Gastrocnemius medialis (tissue), 4 donors: ENCODE data around the gene DYRK1B. TPM values are rescaled to one million over a fixed set of nuclear protein-coding genes. Genes with fewer than 3 reads are reported as not detected.

Experiments used
- ATAC-seq, 2 donors: fragments of 150-250 bp; one replicate each; pipeline ENCODE4 v1.9.1; 2016
- DNase-seq, 2 donors: peaks; one replicate each; pipeline ENCODE4 v3.0.0-alpha.2; 2019
- H3K27ac ChIP-seq, 4 donors: fragments of 200-600 bp; sonication (generic); 1 replicate in 1 of 4; 2 replicates in 3 of 4; pipeline ENCODE4 v1.5.1; 2016 to 2018; ENCODE audit warnings: mild to moderate bottlenecking in 2 of 4, moderate library complexity in 1 of 4
- H3K27me3 ChIP-seq, 3 donors: fragments of 200-600 bp; sonication (generic) in 2 of 3; 1 replicate in 1 of 3; 2 replicates in 2 of 3; pipeline versions ENCODE4 v1.5.1 to v1.6.0; 2016 to 2019; ENCODE audit warnings: mild to moderate bottlenecking in 1 of 3, moderate library complexity in 1 of 3
- H3K36me3 ChIP-seq, 2 donors: fragments of 200-600 bp; sonication (generic) in 1 of 2; one replicate each; pipeline ENCODE4 v1.5.1; 2017 to 2018
- H3K4me1 ChIP-seq, 2 donors: fragments of 200-600 bp; sonication (generic) in 1 of 2; one replicate each; pipeline ENCODE4 v1.5.1; 2016 to 2017; ENCODE audit warnings: mild to moderate bottlenecking in 2 of 2
- H3K4me3 ChIP-seq, 4 donors: fragments of 200-600 bp; sonication (generic) in 3 of 4; 1 replicate in 1 of 4; 2 replicates in 3 of 4; pipeline ENCODE4 v1.5.1; 2016 to 2019; ENCODE audit warnings: mild to moderate bottlenecking in 2 of 4
- H3K9me3 ChIP-seq, 3 donors: fragments of 200-600 bp; sonication (generic) in 2 of 3; 1 replicate in 1 of 3; 2 replicates in 2 of 3; pipeline ENCODE4 v1.5.1; 2016 to 2019
- POLR2A ChIP-seq, 2 donors: fragments of 450-650 bp; IDR thresholded peaks; one replicate each; pipeline ENCODE4 v1.6.1; 2017; ENCODE audit warnings: antibody characterized with exemption in 2 of 2, mild to moderate bottlenecking in 2 of 2, moderate library complexity in 2 of 2
- in situ Hi-C, 4 donors: fragments of 200-750 bp; cut with MboI; loops; one replicate each; pipeline versions ENCODE4 v1.15.0 to v1.8.0; 2017; ENCODE audit warnings: low sequenced_read_pairs in 4 of 4
- intact Hi-C: fragments of 100-400 bp; cut with DNase I; formaldehyde crosslinking; loops from one replicate; pipeline ENCODE4 v1.15.1; 2023; ENCODE audit warnings: low total_unique reads
- total RNA-seq, 4 donors: library from RNA; depleted of rRNA; stranded (reverse); fragments of >200 nt; gene quantifications; one replicate each; pipeline versions ENCODE4 v1.1.0 to v1.2.3, GENCODE V29; 2016
- TF ChIP-seq, protein P1 (sequence below), 5 experiments: fragments of 450-650 bp in 3 of 5; fragments of 200-600 bp in 2 of 5; sonication (generic) in 2 of 5; IDR thresholded peaks in 4 of 5; conservative IDR thresholded peaks in 1 of 5; 1 replicate in 4 of 5; 2 replicates in 1 of 5; pipeline ENCODE4 v1.5.1; 2016 to 2019; ENCODE audit warnings: antibody characterized with exemption in 5 of 5, mild to moderate bottlenecking in 3 of 5, moderate library complexity in 3 of 5

The DYRK1B gene
- total RNA-seq, 4 donors from 2014 or later = 39.6 to 68.7 (median 61.8) TPM

DNA sequence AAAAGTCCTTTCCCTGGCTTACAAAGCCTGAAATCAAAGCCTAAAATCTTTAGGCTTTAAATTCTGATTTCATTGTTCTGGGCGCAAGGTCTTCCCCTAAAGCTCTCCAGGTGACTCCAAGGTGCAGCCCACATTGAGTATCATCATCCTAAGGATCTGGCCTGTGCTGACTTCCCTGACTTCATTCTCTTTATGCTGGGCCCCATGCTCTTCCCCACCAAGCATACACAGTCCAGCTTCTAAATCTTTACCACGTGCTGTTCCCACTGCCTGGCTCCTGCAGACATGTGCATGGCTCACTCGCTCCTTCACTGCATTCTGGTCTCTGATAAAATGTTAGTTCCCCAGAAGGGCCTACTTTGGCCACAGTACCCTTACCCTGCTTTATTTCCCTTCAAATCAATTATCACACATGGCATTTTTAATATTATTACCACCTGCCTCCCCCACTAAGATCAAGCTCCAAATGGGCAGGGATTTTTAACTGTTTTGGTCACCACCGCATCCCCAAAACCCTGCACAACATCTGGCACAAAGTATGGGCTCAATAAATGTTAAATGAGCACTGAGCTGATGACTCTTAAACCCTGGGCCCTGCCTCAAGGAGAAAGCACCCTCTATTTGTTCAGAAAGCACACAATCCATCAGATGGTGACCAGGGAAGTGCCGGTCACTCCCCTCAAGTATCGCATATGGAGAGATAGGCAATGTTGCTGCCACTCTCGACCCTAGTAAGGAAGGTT, 8.9 kb upstream of the DYRK1B start:
- H3K9me3 ChIP-seq = no peaks in the 10 kb centered on the region
- intact Hi-C loops = loop anchor here (1.0 to 10.0 kb wide), 2 partner anchors 50 to 298 kb away; partner anchors contain the start of gene EID2
- H3K36me3 ChIP-seq = peaks cover 0 to 17% of the 10 kb centered on the region in 2 donors
- no peaks in the 10 kb centered on the region for H3K27me3 ChIP-seq
- ATAC-seq = no peak
- H3K4me1 ChIP-seq = peaks cover 45 to 50% of the 10 kb centered on the region in 2 donors
- H3K27ac ChIP-seq = peak overlapping the region; percentile 64 to 93 (median 76)
- DNase-seq = no peak
- no peak for TF ChIP-seq POLR2A (IDR thresholded peaks at IDR 0.05)
- TF ChIP-seq, protein P1, sequence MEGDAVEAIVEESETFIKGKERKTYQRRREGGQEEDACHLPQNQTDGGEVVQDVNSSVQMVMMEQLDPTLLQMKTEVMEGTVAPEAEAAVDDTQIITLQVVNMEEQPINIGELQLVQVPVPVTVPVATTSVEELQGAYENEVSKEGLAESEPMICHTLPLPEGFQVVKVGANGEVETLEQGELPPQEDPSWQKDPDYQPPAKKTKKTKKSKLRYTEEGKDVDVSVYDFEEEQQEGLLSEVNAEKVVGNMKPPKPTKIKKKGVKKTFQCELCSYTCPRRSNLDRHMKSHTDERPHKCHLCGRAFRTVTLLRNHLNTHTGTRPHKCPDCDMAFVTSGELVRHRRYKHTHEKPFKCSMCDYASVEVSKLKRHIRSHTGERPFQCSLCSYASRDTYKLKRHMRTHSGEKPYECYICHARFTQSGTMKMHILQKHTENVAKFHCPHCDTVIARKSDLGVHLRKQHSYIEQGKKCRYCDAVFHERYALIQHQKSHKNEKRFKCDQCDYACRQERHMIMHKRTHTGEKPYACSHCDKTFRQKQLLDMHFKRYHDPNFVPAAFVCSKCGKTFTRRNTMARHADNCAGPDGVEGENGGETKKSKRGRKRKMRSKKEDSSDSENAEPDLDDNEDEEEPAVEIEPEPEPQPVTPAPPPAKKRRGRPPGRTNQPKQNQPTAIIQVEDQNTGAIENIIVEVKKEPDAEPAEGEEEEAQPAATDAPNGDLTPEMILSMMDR (IDR thresholded peaks at IDR 0.05 in 4 of 5, conservative IDR thresholded peaks at IDR 0.05 in 1 of 5) = peak in 1 of 5 experiments; percentile 4
- H3K4me3 ChIP-seq = peak overlapping the region in 2 of 4 donors; percentile 49 to 53
- in situ Hi-C loops = loop anchor here (5.0 to 25.0 kb wide), 6 partner anchors 51 to 406 kb away; partner anchors contain the start of genes PSMC4 (in 2 of the 4), RPS16 (in 2 of the 4), SUPT5H (in 2 of the 4) and EID2 (in 1 of the 4)

DNA sequence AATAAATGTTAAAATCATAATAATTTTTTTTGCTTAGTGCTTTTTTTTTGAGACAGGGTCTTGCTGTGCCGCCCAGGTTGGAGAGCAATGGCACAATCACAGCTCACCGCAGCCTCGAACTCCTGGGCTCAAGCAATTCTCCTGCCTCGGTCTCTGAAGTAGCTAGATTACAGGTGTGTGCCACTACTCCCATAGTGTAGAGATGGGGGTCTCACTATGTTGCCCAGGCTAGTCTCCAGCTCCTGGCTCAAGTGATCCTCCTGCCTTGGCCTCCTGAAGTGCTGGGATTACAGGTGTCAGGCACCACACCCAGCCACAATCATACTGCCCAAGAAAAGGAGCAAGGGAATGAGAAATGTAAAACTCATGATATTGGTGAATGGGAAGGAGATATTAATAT, 7.1 kb upstream of the DYRK1B start:
- intact Hi-C loops = loop anchor here (10.0 kb wide), 1 partner anchor 296 kb away; the partner anchor contains the start of gene EID2
- ATAC-seq (no peak), DNase-seq (no peak)
- H3K4me3 ChIP-seq = no peak overlapping the region
- H3K27me3 ChIP-seq = no peaks in the 10 kb centered on the region
- TF ChIP-seq POLR2A (IDR thresholded peaks at IDR 0.05) = no peak
- TF ChIP-seq, protein P1 (IDR thresholded peaks at IDR 0.05 in 4 of 5, conservative IDR thresholded peaks at IDR 0.05 in 1 of 5) = no peak
- peaks cover 40% of the 10 kb centered on the region in 2 donors for H3K4me1 ChIP-seq
- peak overlapping the region; percentile 64 to 93 (median 76) for H3K27ac ChIP-seq
- in situ Hi-C loops = loop anchor here (5.0 to 25.0 kb wide), 6 partner anchors 49 to 404 kb away; partner anchors contain the start of genes PSMC4 (in 2 of the 4), RPS16 (in 2 of the 4), SUPT5H (in 2 of the 4) and EID2 (in 1 of the 4)
- no peaks in the 10 kb centered on the region for H3K9me3 ChIP-seq
- peaks cover 0 to 35% of the 10 kb centered on the region in 2 donors for H3K36me3 ChIP-seq

DNA sequence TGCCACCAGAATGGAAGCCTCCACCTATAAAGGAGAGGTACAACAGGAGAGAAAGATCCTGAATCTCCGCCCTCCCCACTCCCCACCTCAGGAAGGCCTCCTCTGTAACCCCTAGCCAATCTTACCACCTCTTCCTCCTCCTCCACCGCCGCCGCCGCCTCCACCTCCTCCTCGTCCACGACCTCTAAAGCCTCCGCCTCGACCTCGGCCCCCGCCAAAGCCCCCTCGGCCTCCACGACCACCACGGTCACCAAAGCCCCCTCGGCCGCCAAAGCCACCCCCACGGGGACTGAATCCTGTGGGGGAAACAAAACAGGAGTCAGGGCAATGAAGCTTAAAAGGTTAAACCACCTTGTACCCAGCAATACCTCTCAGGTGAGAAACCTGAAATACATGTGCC, 6.5 kb upstream of the DYRK1B start:
- no peak for DNase-seq
- TF ChIP-seq POLR2A (IDR thresholded peaks at IDR 0.05) = no peak
- TF ChIP-seq, protein P1 (IDR thresholded peaks at IDR 0.05 in 4 of 5, conservative IDR thresholded peaks at IDR 0.05 in 1 of 5) = no peak
- intact Hi-C loops = loop anchor here (10.0 kb wide), 1 partner anchor 296 kb away; the partner anchor contains the start of gene EID2
- H3K9me3 ChIP-seq = no peaks in the 10 kb centered on the region
- in situ Hi-C loops = loop anchor here (5.0 to 25.0 kb wide), 6 partner anchors 48 to 403 kb away; partner anchors contain the start of genes PSMC4 (in 2 of the 4), RPS16 (in 2 of the 4), SUPT5H (in 2 of the 4) and EID2 (in 1 of the 4)
- peak overlapping the region in 2 of 4 donors; percentile 7 to 37 for H3K27ac ChIP-seq
- H3K4me1 ChIP-seq = peaks cover 38 to 40% of the 10 kb centered on the region in 2 donors
- no peaks in the 10 kb centered on the region for H3K27me3 ChIP-seq
- peaks cover 0 to 40% of the 10 kb centered on the region in 2 donors for H3K36me3 ChIP-seq
- ATAC-seq = no peak
- H3K4me3 ChIP-seq = no peak overlapping the region

DNA sequence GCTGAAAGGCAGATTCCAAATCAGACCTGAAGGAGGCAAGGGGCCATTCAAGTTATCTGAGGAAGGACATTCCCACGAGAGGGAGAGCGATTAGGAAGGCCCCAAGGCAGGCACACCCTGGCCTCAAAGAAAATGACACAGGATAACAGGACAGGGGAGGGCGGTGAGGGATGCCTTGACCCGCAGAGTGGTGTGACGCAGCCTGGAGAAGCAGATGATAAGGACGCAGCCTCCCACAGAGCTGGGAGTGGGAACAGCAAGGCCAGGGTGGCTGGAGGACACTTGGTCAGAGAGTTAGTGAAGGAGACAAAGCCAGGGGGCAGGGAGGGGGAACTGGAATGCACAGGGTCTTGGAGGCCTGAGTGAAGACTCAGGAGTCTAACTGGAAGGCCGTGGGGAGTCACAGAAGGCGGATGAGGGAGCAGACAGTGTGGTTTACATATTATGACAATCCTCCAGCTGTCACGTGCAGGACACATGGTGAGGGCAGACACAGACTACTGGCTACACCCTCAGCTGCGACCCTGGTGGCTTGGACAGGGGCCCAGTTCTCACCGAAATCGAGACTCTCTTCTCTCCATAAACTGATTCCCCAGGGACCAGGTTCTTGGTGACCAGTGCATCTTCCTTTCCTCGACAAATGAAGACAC, 5.8 kb upstream of the DYRK1B start:
- H3K36me3 ChIP-seq = peaks cover 0 to 47% of the 10 kb centered on the region in 2 donors
- intact Hi-C loops (loop anchor here (10.0 kb wide), 3 partner anchors 295 to 625 kb away; partner anchors contain the start of genes BLVRB, EID2, PLEKHG2 and SPTBN4), in situ Hi-C loops (loop anchor here (5.0 to 25.0 kb wide), 6 partner anchors 48 to 403 kb away; partner anchors contain the start of genes PSMC4 (in 2 of the 4), RPS16 (in 2 of the 4), SUPT5H (in 2 of the 4) and EID2 (in 1 of the 4))

More for the DNA sequence above, 5.8 kb upstream of the DYRK1B start:
- Histone ChIP-seq H3K4me1 (peaks cover 31 to 33% of the 10 kb centered on the region in 2 donors), H3K27me3 (no peaks in the 10 kb centered on the region), H3K27ac (peak overlapping the region in 2 of 4 donors; percentile 7 to 37), H3K9me3 (no peaks in the 10 kb centered on the region), H3K4me3 (no peak overlapping the region)
- TF ChIP-seq, protein P1 (IDR thresholded peaks at IDR 0.05 in 4 of 5, conservative IDR thresholded peaks at IDR 0.05 in 1 of 5) = no peak
- no peak for TF ChIP-seq POLR2A (IDR thresholded peaks at IDR 0.05)
- no peak for DNase-seq
- no peak for ATAC-seq
